ENCODE results near the gene AGRP. TPM values are rescaled to one million over a fixed set of nuclear protein-coding genes. Genes with fewer than 3 reads are reported as not detected.

The AGRP gene
- total and polyA plus RNA-seq, 8 donors: 0.23 TPM; not detected in 7

GRCh38 chr16:67528870-67529581, 45.7 kb upstream of the AGRP start:
- no peak for FAIRE-seq

GRCh38 chr16:67528222-67528869, 45.0 kb upstream of the AGRP start, which contains the start of gene RIPOR1:
TSS of gene RIPOR1 (plus strand) at chr16:67528829. CDS start at chr16:67538447, 9,618 bp downstream.
- Histone ChIP-seq H3K36me3 (no peaks in the 10 kb centered on the region), H3K4me3 (peak within 1 kb of the TSS; percentile 66 to 93 (median 80)), H3K4me1 (peaks cover 0 to 18% (median 11%) of the 10 kb centered on the region in 3 donors), H3K27me3 (no peaks in the 10 kb centered on the region), H3K9me3 (no peaks in the 10 kb centered on the region), H3K27ac (peak within 1 kb of the TSS; percentile 70 to 87 (median 79))
- intact Hi-C loops (cut with DNase I): loop anchor here in 2 of 3 donors (10.0 kb wide), 2 partner anchors 136 to 406 kb away; partner anchors contain the start of genes ACD (in 1 of the 2), C16orf86 (in 1 of the 2), CTRL (in 1 of the 2) and ENKD1 (in 1 of the 2)
- no peak for TF ChIP-seq CTCF (IDR thresholded peaks at IDR 0.05)
- 8 to 18% methylated on average over 17 to 45 of the region's 45 CpGs for WGBS, 2 donors
- FAIRE-seq (no peak), DNase-seq (peak; percentile 64 to 87 (median 74)), ATAC-seq (peak; percentile 63 to 76 (median 68))

More at GRCh38 chr16:67528870-67529581, 45.7 kb upstream of the AGRP start:
- DNase-seq (peak in 5 of 6 donors; percentile 57 to 87 (median 72)), ATAC-seq (peak; percentile 31 to 59 (median 38))
- H3K4me3 ChIP-seq: peak overlapping the region; percentile 66 to 93 (median 80)
- H3K36me3 ChIP-seq: no peaks in the 10 kb centered on the region
- no peaks in the 10 kb centered on the region for H3K27me3 ChIP-seq
- H3K9me3 ChIP-seq: no peaks in the 10 kb centered on the region
- no peak for TF ChIP-seq CTCF (IDR thresholded peaks at IDR 0.05)
- H3K4me1 ChIP-seq: peaks cover 0 to 18% (median 11%) of the 10 kb centered on the region in 3 donors
- intact Hi-C loops (cut with DNase I): loop anchor here in 2 of 3 donors (10.0 kb wide), 2 partner anchors 136 to 406 kb away; partner anchors contain the start of genes ACD (in 1 of the 2), C16orf86 (in 1 of the 2), CTRL (in 1 of the 2) and ENKD1 (in 1 of the 2)
- 0 to 1% methylated on average over 32 to 65 of the region's 65 CpGs for WGBS, 2 donors
- peak overlapping the region; percentile 70 to 87 (median 79) for H3K27ac ChIP-seq

GRCh38 chr16:67526149-67526791, 42.9 kb upstream of the AGRP start:
- no peak overlapping the region for H3K27ac ChIP-seq
- peaks cover 0 to 12% (median 11%) of the 10 kb centered on the region in 3 donors for H3K4me1 ChIP-seq
- TF ChIP-seq CTCF (IDR thresholded peaks at IDR 0.05): no peak
- no peak overlapping the region for H3K4me3 ChIP-seq
- ATAC-seq (no peak), DNase-seq (no peak), FAIRE-seq (no peak)
- WGBS, 2 donors: 71 to 76% methylated on average over 3 of the region's 3 CpGs
- no peaks in the 10 kb centered on the region for H3K27me3 ChIP-seq
- H3K9me3 ChIP-seq: no peaks in the 10 kb centered on the region
- intact Hi-C loops (cut with DNase I): loop anchor here in 2 of 3 donors (10.0 kb wide), 2 partner anchors 139 to 409 kb away; partner anchors contain the start of genes ACD (in 1 of the 2), C16orf86 (in 1 of the 2), CTRL (in 1 of the 2) and ENKD1 (in 1 of the 2)
- no peaks in the 10 kb centered on the region for H3K36me3 ChIP-seq

- Histone ChIP-seq H3K27me3 (no peaks in the 10 kb centered on the region), H3K27ac (no peak overlapping the region), H3K36me3 (no peaks in the 10 kb centered on the region), H3K9me3 (no peaks in the 10 kb centered on the region), H3K4me3 (no peak overlapping the region), H3K4me1 (peaks cover 0 to 6% (median 4%) of the 10 kb centered on the region in 3 donors)
- intact Hi-C loops (cut with DNase I): loop anchor here in 2 of 3 donors (10.0 kb wide), 2 partner anchors 139 to 409 kb away; partner anchors contain the start of genes ACD (in 1 of the 2), C16orf86 (in 1 of the 2), CTRL (in 1 of the 2) and ENKD1 (in 1 of the 2)
- WGBS, 2 donors: 71 to 75% methylated on average over 11 of the region's 11 CpGs
- ATAC-seq (no peak), FAIRE-seq (no peak), DNase-seq (peak in 1 of 6 donors; percentile 26)
- no peak for TF ChIP-seq CTCF (IDR thresholded peaks at IDR 0.05)
These were observed 42.0 kb upstream of the AGRP start for GRCh38 chr16:67525176-67525860.

Data from pancreas (tissue), 10 donors.